Smooth muscle cell of the brain vasculature (primary cell): Measurements from ENCODE around the gene OSBPL8.

ENCODE experiments used
- DNase-seq: peaks from one replicate; pipeline ENCODE4 v3.0.0-alpha.2; 2012; ENCODE audit warnings: low read depth, low spot score

OSBPL8 gene

DNA sequence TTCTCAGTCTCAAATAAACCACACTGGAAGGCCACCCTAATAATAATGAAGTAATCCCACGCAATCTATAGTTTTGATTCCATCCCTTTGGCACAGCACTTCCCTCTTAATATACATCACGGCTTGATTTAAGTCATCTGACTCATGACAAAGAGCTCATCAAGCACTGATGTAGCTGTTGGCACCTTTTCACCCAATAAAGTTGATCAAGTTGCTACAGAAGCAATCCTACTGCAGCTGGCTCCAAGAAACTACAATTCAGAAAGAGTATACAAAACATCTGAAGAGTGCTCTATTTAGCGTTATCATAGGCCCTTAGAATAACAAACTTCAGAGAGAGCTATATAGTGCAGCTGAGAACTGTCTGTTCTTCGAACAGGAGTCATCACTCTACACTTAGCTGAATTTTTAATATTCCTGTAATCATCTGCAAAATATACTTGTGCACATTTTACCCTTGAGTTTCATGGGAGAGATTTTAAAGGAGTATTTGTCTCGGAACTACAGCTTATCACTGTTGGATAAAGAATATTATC is 94.9 kb downstream of the OSBPL8 start:
- no peak for DNase-seq

DNA sequence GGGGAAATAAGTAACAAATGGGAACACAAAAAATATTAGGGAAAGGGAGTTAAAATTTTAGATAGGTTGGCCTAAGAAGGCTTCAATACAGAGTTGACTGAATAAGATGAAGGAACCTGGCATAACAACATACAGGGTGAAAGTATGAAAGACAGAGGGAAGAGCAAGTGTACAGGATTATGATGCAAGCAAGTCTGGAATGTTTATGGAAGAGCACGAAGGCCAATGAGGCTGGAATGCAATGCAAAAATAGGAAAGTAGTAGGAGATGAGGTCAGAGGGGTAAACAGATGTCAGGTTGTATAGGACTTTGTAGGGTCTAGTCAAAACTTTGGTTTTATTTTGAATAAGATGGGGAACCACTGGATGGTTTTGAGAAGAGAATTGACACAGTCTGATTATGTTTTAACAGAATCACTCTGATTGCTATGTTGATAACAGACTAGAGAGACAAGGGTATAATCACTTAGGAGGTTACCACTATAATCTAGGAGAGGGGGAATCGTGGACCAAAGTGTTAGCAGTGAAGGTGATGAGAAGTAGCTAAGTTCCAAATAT is 96.8 kb downstream of the OSBPL8 start:
- DNase-seq: no peak

DNA sequence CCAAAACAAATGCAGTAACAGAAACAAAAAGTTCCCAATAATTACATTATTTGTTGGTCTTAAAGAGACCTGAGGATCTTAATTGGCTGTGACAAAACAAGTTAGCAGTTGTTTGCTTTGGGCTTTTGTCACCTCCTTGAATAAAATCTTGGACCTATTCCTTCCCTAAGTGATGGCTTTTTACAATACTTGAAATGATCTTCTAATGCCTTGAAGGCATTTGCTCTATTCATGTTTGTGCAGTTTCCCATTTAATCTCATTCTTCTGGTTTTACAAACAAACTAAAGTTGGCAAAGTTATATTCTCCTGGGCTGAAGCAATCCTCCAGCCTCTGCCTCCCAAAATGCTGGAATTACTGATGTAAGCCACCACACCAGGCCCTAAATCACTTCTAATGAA is 98.8 kb downstream of the OSBPL8 start:
- no peak for DNase-seq

DNA sequence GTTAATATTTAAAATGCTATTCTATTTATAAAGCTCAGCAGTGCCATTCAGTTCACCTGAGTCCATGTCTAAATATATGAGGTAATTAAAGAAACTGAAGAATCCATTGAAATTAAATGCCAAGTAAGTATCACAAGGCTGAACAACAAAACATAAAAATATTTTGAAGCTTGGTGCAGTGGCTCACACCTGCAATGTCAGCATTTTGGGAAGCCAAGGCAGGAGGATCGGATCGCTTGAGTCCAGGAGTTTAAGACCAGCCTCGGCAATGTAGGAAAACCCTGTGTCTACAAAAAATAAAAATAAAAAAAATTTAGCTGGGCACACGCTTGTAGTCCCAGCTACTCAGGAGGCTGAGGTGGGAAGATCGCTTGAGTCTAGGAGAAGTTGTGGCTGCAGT is 101.8 kb downstream of the OSBPL8 start:
- no peak for DNase-seq

DNA sequence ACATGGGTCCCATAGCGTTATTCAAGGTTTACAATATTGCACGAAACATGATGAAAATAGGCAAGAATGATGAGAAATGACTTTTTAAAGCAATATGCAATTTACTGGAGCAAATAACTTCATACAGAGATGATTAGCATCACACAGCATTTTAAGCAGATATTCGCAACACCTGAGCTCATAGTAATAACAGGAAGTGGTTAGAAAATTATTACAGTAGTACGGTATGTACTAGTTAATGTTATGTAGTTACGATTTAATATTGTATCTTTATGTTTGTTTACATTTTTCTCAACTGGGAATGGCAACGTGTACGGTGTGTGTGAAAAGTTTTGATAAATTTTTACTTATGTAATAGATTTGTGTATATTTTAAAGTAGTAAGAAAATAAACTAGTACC is 102.6 kb downstream of the OSBPL8 start:
- DNase-seq: no peak

DNA sequence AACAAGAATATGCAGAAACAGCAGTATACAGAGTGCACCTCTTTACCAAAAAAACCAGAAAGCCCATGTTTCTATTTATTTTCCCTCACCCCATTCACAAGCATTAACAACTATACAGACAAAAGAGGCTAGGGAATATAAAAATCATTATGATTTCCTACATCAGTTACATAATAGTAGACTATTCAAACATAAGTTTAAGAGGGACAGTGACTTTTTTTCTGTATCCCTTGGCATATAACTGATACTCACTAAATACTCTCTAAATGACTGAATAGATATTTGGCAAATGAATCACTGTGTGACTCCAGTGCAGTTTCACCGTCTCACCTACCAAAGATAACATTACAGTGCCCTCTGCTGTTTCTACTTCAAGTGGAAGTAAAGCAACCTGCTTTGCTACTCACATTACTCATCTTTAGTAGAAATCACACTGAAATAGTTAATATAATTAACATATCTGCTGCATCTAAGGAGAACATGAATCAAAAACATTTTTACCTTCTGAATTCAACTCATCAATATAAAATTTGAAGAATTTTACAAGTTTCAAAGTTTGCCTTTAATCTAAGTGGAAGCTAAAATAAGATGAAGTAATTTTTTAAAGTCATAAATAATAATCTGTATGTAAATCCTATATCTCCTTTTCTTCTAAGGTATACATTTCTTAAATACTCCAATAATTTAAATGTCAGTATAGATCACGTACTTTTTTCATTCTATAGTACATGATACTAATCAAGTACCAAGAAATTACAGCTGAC is 103.8 kb downstream of the OSBPL8 start:
- DNase-seq: peak; percentile 56

DNA sequence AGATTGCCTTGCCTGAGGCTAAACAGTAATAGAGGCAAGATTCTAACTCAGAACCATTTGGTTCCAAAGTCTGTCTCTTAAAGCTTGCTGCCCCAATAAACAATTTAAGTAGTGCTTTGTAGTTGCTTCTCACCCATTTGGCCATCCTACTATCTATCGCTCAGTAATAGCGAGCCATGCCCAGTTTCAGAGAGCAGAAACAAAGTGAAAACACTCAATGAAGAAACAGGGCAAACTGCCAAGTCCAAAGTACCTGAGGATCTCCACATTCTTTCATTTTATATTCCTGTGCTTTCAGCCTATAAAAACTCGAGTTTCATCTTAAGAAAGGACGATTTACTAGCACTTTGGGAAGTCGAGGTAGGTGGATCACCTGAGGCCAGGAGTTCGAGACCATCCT is 108.0 kb downstream of the OSBPL8 start:
- DNase-seq: no peak

DNA sequence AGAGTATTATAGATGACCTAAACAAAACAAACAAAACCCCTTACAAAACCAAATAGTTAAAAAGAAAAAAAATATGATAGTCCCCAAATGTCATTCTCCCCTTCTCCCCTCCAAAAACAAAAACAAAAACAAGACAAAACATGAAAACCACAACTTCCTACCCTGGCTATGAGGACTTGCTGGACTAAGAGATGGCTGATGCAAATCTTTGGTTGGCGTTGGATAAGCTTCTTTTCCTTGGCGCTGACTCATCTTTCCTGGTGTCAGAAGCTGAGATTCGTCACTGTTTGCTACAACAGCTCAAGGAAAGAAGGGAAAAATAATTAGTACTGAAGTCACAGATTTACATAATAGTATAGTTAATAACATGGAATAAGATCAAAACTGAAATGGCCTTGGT is 108.9 kb downstream of the OSBPL8 start:
- DNase-seq: peak; percentile 20

DNA sequence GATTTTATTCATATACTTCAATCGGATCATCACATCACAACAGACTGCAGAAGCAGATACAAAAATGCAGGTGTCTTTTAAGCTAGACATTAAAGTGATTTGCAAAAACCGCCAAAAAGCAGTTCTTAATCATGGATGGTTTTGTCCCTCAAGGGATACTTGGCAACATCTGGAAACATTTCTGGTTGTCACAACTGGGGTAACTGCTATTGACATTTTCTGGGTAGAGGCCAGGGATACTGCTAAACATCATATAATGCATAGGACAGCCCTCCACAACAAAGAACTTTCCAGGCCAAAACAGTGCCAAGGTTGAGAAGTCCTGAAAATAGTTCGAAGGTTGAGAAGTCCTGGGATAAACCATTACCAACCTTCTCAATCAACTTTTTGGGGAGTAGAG is 109.6 kb downstream of the OSBPL8 start:
- no peak for DNase-seq

DNA sequence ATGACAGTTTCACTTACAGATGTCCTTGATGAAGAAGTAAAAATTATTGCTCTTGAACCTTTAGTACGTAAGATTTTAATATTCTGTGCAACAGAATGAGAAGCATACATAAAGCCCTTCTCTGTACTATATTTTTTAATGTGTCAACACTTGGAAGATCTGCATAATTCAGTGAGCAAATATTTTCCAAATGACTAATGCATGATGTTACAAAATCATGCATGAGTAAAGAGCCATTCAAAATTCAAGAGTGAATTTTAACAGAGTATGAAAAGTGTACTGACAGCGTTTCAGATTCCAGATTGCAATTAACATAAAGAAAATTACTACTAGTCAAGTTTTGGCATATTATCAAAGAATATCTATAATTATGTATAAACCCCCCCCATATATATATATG is 110.0 kb downstream of the OSBPL8 start:
- no peak for DNase-seq

DNA sequence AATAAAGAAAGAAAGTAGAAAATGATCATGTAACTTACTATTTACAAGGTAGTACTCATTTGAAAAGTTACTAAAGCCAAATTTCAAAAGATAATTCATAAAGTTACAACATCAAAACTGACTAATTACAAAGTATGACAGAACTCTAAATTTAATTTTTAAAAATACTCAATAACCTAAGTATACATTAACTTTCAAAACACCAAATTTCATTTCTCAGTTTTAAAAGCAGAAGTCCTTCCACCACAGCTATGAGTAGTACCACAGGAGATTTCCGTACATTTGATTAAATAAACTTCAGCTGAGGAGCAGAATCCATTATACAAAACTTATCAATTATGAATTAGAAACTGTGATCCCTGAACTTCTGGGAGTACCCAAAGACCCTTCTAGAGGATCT is 110.6 kb downstream of the OSBPL8 start:
- no peak for DNase-seq

DNA sequence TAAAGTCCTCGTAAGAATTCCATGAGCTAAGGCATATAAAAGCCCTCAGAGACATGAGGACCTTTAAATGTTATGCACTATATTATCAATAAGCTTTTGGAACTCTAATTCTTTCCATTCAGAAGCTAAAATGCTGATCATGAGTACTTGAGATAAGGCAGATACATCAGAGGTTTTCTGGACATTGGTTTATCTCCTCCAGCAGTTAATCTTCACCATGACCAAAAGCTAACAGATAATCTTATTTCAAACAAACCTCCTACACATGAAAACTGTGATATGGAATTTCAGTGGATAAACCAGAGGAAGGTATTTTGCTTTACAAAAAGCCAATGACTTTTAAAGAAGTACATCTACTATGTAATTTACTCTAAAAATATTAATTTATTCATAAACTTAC is 113.5 kb downstream of the OSBPL8 start:
- no peak for DNase-seq

DNA sequence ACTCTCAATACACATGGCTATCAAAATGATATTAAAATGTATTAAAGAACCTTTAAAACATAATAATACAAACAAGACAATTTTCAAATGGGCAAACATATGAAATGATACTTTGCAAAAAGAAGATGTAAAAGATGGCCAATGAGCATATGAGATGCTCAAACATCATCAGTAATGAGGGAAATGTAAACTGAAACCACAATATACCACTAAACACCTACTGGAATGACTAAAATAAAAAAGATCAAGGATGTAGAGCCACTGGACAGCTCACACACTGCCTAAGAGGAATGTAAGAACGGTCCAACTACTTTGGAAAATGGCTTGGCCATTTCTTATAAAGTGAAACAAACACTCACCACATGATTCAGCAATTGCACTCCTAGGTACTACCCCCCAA is 114.1 kb downstream of the OSBPL8 start:
- DNase-seq: no peak

DNA sequence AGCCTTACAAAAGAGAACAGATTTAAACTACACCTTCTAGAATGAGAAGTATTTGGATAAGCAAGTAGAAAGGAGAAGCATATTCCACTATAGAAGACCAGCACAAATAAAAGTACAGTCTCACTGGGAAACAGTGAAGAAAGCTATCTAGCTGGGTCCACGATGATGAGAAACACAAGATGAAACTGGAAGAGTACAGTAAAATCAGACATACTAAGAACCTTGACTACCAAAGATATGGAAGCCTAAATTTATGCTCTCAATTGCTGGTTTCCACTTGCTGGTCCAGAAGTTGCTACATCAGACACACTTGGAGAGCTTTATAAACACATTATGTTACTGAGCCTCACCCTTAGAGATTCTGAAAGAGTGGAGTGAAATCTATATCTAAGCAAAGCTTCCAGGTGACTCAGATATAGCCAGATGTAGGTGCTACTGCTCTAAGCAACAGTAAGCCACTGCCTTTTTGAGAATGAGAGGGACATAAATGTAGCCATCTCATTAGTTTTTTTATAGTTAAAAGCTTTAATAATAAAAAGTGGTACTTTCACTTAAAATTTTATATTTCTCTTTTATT is 115.1 kb downstream of the OSBPL8 start:
- no peak for DNase-seq

DNA sequence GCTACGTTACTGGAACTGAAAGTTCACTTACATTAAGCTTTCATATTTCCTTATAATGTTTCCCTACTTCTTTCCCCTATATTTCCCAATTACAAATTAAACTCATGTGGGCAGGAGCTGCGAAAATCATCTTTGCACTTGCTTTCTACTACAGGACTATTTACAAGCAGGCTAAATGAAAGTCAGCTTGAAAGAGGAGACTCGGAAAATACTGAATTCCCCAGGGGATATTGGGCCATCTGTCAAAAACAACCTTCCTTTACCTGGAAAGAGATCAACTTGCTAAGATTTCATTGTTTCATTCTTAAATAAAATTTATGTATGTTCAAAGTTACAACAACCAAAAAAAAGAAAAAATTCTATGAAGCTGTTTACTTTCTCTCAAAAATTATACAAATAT is 118.6 kb downstream of the OSBPL8 start:
- DNase-seq: no peak

DNA sequence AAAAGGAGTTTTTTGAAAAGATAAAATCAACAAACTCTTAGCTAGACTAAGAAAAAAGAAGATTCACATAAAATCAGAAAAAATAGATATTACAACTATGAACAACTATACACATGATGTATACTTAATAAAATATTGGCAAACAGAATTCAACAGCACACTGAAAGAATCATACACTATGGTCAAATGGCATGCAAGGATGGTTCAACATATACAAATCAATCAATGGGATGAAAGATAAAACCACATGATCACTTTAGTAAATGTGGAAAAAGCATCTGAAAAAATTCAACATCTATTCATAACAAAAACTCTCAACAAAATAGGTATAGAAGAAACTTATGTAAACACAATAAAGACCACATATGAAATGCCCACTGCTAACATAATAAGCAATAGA is 126.8 kb downstream of the OSBPL8 start:
- DNase-seq: no peak

DNA sequence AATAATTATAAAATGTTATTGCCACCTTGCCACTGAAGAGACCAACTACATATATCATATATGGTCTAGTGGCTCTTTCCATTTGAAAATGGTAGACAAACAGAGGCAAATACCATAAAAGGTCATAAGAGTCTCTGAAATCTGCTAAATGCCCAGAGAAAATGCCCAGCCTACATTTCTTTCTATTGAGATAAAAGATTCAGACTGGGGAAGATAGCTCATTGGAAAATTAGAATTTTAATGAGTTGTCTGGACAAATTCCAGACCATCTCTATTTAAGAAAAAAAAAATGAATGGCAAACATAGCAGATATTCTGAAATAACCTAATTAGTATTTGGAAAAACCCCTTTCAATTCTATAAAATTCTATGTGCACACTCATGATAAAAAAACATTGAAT is 131.5 kb downstream of the OSBPL8 start:
- no peak for DNase-seq

DNA sequence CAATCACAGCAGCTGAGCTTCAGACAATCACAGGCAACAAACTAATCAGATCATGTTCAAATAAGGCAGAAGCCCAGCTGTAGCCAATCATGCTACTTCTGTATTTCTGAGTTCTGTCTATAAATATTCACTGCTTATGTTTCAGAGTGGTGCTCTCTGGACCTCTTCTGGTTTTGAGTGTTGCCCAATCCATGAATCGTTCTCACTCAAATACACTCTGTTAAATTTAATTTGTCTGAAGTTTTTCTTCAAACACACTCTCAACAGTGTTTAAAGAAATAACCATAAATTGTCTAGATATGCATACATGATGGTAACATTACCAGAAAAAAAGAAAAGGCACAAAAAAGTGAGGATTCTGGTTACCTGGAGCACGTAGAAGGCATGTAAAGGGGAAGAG is 133.4 kb downstream of the OSBPL8 start:
- DNase-seq: no peak

DNA sequence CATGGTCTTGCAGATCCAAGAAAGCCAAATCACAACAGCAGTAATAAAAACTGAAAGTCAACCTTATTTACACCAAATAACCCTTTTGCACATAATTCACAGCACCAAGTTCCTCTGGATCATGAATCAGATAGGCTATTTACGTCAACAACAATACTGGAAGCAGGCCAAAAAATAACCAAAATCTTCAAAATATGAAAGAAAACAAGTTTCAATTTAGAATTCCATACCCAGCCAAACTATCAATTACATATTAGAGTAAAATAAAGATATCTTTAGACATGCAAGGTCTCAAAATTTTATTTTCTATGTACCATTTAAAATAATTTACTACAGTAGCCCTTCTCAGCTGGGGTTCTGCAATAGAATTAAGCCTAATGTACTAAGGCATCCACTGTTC is 134.6 kb downstream of the OSBPL8 start:
- no peak for DNase-seq

DNA sequence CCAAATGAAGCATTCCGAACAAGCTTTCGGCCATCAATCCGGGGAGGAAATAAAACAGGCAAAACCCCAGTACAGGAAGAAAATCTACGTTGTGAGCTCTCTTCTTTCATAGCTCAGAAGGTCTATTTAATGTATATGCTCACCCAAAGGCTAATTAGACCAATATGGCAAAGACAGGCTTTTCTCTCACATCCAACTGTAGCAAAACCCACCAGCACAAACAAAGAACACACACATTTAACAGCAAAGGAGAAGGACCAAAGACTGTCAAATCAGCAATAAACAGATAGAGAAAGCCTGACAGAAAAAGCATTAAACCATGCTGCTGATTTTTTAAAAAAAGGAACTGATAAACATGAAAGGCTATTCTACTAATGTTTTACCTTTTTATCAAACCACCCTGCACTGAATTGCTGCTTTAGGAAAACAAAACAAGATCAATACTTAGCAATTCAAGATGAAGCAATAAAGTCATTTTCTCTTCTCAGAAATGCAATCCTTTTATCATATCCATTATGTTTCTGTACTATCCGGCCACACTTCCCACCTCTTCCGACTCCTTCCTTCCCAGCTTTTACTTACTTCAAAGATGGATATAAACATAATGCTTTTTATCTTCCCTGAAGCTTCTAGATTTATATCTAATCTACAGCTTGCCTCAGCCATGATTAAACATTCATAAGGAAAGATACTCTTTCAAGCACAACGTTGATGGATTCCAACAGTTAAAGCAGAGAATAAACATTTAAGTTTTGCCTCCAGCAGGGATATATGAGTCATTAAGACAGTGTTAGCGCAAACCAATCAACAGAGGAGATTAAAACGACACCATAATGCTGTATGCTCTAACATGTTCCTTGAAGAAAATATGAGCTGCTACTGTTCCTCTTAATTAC is 136.8 kb downstream of the OSBPL8 start:
- DNase-seq: peak; percentile 12

DNA sequence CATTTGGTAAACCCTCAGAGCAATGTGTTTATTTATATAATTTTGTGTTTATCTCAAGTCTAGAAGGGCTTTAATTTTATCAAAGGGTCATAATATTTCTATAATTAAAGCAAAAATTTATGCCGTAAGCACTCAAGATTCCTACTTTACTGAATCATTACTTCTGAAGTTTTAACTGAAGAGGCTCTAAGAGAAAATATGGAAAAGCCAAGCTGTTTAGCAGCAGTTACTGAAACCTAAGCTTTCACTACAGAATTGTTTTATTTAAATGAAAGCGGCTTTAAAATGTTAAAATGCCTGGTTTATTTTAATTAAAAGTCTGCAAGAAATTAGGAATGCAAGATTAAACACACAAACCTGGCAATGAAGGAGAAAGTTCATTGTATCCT is 137.4 kb downstream of the OSBPL8 start:
- DNase-seq: no peak

DNA sequence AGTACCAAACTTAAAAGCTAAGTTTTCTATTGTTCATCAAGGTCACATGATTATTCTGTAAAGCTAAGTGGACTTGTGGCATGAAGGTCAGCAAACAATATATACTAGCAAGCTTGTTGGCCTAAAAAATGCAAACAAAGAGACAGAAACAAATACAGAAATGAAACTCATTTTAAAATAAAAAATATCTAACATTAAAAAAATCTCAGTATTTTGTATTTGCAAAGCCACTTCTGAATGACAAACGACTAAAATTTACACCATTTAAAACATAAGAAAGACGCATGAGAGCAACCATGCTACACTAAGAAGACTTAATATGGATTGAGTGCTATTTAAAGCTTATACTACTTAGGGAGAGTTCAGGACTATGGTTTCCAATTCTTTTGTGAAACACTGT is 138.5 kb downstream of the OSBPL8 start:
- DNase-seq: no peak
